LNCaP clone FGC (cell line): ENCODE results near the gene NARF.
"Not testable (repeated sequence)": the region's sequence is repeated elsewhere in the genome, so short reads cannot be mapped to it uniquely, and the experiment has no call there.

ENCODE experiments used
- DNase-seq: peaks from one replicate; pipeline ENCODE4 v3.0.0-alpha.2; 2011; ENCODE audit warnings: low read depth
- H3K4me3 ChIP-seq: 2 replicates; pipeline ENCODE4 v1.5.1; 2011; ENCODE audit warnings: mild to moderate bottlenecking, low read depth, low read length, control low read depth
- CTCF ChIP-seq: IDR thresholded peaks from 2 replicates; pipeline ENCODE4 v1.5.1; 2012; ENCODE audit warnings: mild to moderate bottlenecking; ENCODE audit not compliant: control insufficient read depth, insufficient read depth; ENCODE audit errors: extremely low read depth

Gene NARF

GRCh38 chr17:82503094-82503727 is 44.7 kb downstream of the NARF start:
- DNase-seq, result no peak

GRCh38 chr17:82503728-82504308 is 45.3 kb downstream of the NARF start:
- DNase-seq, result no peak
- no peak overlapping the region for H3K4me3 ChIP-seq
- TF ChIP-seq CTCF, result no peak

More at GRCh38 chr17:82503094-82503727, 44.7 kb downstream of the NARF start:
- no peak for TF ChIP-seq CTCF
- H3K4me3 ChIP-seq, result no peak overlapping the region

GRCh38 chr17:82505296-82505695 is 46.8 kb downstream of the NARF start:
- TF ChIP-seq CTCF, result no peak
- no peak overlapping the region for H3K4me3 ChIP-seq
- no peak for DNase-seq

- not testable (repeated sequence) for H3K4me3 ChIP-seq, DNase-seq
Measured at GRCh38 chr17:82506402-82506801, 47.9 kb downstream of the NARF start.

- TF ChIP-seq CTCF, result no peak
- DNase-seq, result no peak
- no peak overlapping the region for H3K4me3 ChIP-seq
Measured at GRCh38 chr17:82507631-82508175, 49.2 kb downstream of the NARF start.

- H3K4me3 ChIP-seq, DNase-seq: not testable (repeated sequence)
Measured at GRCh38 chr17:82511642-82512041, 53.1 kb downstream of the NARF start.

GRCh38 chr17:82513864-82514263 is 55.3 kb downstream of the NARF start:
- not testable (repeated sequence) for DNase-seq, H3K4me3 ChIP-seq

- DNase-seq, result no peak
- H3K4me3 ChIP-seq, result no peak overlapping the region
- TF ChIP-seq CTCF, result no peak
Measured at GRCh38 chr17:82517230-82517865, 58.8 kb downstream of the NARF start.
